ENCODE results near the gene SUN2.

The SUN2 gene

DNA sequence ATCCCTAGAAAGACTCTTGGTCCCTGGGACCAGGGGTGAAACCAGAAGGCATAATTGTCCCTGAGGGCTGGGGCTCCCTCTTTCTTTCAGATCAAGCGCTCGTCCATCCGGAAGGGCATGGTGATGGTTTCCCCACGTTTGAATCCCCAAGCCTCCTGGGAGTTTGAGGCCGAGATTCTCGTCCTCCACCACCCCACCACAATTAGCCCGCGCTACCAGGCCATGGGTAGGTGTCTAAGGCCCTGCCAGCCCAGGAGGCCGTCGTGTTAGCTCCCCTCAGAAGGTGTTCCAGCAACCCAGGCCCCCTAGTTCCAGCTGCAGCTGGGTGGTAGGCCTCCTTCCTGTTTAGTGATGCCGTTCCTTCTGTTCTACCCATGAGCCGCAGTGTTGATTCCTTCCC is 28.7 kb downstream of the SUN2 start:
- Histone ChIP-seq H3K27ac (ENCODE audit: extremely low read depth, low read depth, low read length) (no peak overlapping the region), H3K4me1 (ENCODE audit: control insufficient read depth, insufficient read depth, low read length) (no peaks in the 10 kb centered on the region), H3K9me3 (ENCODE audit: control insufficient read depth, insufficient read depth, low read depth, low read length) (no peaks in the 10 kb centered on the region), H3K4me3 (ENCODE audit: low read depth, low read length) (no peak overlapping the region), H3K36me3 (ENCODE audit: control insufficient read depth in 2 of 2, insufficient read depth in 1 of 2, low read length in 2 of 2) (peaks cover 35 to 100% of the 10 kb centered on the region in 2 experiments)
- ChIA-PET POLR2A (no interaction called here), CTCF (interaction anchor here (0.5 kb wide), 1 partner anchor 1060 kb away, joined by 3 read pairs; no protein-coding TSS in a partner anchor)
- TF ChIP-seq, protein P1, sequence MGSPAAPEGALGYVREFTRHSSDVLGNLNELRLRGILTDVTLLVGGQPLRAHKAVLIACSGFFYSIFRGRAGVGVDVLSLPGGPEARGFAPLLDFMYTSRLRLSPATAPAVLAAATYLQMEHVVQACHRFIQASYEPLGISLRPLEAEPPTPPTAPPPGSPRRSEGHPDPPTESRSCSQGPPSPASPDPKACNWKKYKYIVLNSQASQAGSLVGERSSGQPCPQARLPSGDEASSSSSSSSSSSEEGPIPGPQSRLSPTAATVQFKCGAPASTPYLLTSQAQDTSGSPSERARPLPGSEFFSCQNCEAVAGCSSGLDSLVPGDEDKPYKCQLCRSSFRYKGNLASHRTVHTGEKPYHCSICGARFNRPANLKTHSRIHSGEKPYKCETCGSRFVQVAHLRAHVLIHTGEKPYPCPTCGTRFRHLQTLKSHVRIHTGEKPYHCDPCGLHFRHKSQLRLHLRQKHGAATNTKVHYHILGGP (tag by site-specific recombination; IDR thresholded peaks at IDR 0.05): no peak
- TF ChIP-seq ZNF16 (tag by site-specific recombination; IDR thresholded peaks at IDR 0.05; ENCODE audit: low read depth): no peak
- TF ChIP-seq HOXD13 (CRISPR knock-in tag; IDR thresholded peaks at IDR 0.05; ENCODE audit: borderline replicate concordance): no peak
- no peak for TF ChIP-seq ZNF175 (tag by site-specific recombination; IDR thresholded peaks at IDR 0.05)
- no peak for TF ChIP-seq ZNF558 (tag by site-specific recombination; IDR thresholded peaks at IDR 0.05)
- TF ChIP-seq ZNF221 (tag by site-specific recombination; IDR thresholded peaks at IDR 0.05; ENCODE audit: borderline replicate concordance): no peak
- TF ChIP-seq ZNF768 (tag by site-specific recombination; IDR thresholded peaks at IDR 0.05): no peak
- no peak for TF ChIP-seq ZNF596 (tag by site-specific recombination; IDR thresholded peaks at IDR 0.05)
- TF ChIP-seq ZNF510 (tag by site-specific recombination; IDR thresholded peaks at IDR 0.05; ENCODE audit: insufficient replicate concordance): no peak
- TF ChIP-seq, protein P2, sequence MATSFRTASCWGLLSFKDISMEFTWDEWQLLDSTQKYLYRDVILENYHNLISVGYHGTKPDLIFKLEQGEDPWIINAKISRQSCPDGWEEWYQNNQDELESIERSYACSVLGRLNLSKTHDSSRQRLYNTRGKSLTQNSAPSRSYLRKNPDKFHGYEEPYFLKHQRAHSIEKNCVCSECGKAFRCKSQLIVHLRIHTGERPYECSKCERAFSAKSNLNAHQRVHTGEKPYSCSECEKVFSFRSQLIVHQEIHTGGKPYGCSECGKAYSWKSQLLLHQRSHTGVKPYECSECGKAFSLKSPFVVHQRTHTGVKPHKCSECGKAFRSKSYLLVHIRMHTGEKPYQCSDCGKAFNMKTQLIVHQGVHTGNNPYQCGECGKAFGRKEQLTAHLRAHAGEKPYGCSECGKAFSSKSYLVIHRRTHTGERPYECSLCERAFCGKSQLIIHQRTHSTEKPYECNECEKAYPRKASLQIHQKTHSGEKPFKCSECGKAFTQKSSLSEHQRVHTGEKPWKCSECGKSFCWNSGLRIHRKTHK (tag by site-specific recombination; IDR thresholded peaks at IDR 0.05): no peak
- TF ChIP-seq GLIS2 (tag by site-specific recombination; IDR thresholded peaks at IDR 0.05): no peak
- TF ChIP-seq ZNF707 (tag by site-specific recombination; IDR thresholded peaks at IDR 0.05): no peak
- no peak for TF ChIP-seq ZNF571 (tag by site-specific recombination; IDR thresholded peaks at IDR 0.05)
- TF ChIP-seq ZNF664 (tag by site-specific recombination; IDR thresholded peaks at IDR 0.05): no peak

DNA sequence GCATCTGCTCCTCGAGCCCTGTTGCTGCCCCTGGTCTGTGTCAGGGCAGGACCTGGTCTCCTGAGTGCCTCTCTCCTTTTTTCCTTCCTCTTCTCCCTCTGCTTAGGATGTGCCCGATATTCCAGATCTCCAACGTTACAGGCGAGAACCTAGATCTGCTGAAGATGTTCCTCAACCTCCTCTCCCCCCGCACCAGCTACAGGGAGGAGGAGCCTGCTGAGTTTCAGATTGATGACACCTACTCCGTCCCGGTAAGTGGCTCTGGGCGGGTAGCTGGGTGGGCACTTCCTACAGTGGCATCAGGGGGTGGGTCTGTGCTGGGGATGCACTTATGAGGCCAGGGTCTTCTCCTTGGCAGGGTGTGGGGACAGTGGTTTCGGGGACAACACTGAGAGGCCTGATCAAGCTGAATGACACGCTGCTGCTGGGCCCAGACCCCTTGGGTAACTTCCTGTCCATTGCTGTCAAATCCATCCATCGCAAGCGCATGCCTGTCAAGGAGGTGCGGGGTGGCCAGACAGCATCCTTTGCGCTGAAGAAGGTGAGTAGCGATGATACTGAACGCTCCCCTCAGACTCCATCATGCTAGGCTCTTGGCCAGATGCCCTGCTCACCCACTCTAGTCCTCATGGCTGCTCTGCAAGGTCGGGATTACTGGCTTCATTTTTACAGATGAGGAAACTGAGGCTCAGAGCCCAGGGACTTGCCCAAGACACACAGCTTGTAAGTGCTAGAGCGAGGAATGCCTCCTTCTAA is 29.7 kb downstream of the SUN2 start:
- H3K4me1 ChIP-seq (ENCODE audit: control insufficient read depth, insufficient read depth, low read length): no peaks in the 10 kb centered on the region
- H3K27ac ChIP-seq (ENCODE audit: extremely low read depth, low read depth, low read length): no peak overlapping the region
- ChIA-PET POLR2A (interaction anchor here (1.5 to 5.3 kb wide), 2 partner anchors 8 to 10 kb away, joined by 4 to 23 read pairs; no protein-coding TSS in a partner anchor), CTCF (interaction anchor here (0.5 to 5.1 kb wide), 8 partner anchors 9 to 1061 kb away, joined by 3 to 39 read pairs (median 4); no protein-coding TSS in a partner anchor)
- peaks cover 45 to 99% of the 10 kb centered on the region in 2 experiments for H3K36me3 ChIP-seq (ENCODE audit: control insufficient read depth in 2 of 2, insufficient read depth in 1 of 2, low read length in 2 of 2)
- no peaks in the 10 kb centered on the region for H3K9me3 ChIP-seq (ENCODE audit: control insufficient read depth, insufficient read depth, low read depth, low read length)
- TF ChIP-seq ZNF558 (tag by site-specific recombination; IDR thresholded peaks at IDR 0.05) (no peak), ZNF184 (tag by site-specific recombination; IDR thresholded peaks at IDR 0.05) (no peak), YY1 (tag by site-specific recombination; IDR thresholded peaks at IDR 0.05) (no peak)
- TF ChIP-seq, protein P3, sequence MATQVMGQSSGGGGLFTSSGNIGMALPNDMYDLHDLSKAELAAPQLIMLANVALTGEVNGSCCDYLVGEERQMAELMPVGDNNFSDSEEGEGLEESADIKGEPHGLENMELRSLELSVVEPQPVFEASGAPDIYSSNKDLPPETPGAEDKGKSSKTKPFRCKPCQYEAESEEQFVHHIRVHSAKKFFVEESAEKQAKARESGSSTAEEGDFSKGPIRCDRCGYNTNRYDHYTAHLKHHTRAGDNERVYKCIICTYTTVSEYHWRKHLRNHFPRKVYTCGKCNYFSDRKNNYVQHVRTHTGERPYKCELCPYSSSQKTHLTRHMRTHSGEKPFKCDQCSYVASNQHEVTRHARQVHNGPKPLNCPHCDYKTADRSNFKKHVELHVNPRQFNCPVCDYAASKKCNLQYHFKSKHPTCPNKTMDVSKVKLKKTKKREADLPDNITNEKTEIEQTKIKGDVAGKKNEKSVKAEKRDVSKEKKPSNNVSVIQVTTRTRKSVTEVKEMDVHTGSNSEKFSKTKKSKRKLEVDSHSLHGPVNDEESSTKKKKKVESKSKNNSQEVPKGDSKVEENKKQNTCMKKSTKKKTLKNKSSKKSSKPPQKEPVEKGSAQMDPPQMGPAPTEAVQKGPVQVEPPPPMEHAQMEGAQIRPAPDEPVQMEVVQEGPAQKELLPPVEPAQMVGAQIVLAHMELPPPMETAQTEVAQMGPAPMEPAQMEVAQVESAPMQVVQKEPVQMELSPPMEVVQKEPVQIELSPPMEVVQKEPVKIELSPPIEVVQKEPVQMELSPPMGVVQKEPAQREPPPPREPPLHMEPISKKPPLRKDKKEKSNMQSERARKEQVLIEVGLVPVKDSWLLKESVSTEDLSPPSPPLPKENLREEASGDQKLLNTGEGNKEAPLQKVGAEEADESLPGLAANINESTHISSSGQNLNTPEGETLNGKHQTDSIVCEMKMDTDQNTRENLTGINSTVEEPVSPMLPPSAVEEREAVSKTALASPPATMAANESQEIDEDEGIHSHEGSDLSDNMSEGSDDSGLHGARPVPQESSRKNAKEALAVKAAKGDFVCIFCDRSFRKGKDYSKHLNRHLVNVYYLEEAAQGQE (tag by site-specific recombination; IDR thresholded peaks at IDR 0.05): no peak
- no peak overlapping the region for H3K4me3 ChIP-seq (ENCODE audit: low read depth, low read length)

Measured in HEK293 (cell line).